RPMI8226 (cell line): ENCODE measurements around the gene SLC7A5.

Experiments used
- DNase-seq: peaks from one replicate; pipeline ENCODE4 v3.0.0-alpha.2; 2015

SLC7A5 gene

DNA sequence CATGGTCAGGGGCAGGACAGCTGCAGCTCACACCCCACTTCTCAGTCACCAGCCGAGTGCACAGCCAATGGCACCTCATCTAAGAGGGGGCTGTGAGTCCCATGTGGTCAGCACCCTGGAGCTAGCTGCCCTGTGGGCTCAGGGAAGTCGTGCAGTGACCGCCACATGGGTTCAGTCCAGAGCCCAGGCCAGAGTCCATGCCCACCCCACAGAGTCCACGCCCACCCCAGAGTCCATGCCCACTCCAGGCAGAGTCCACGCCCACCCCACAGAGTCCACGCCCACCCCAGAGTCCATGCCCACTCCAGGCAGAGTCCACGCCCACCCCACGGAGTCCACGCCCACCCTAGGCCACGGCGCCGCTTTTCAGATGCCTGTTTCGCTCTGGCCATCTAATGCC, 24.1 kb downstream of the SLC7A5 start:
- no peak for DNase-seq

- DNase-seq: no peak
Observed at GRCh38 chr16:87844809-87845208, 24.5 kb downstream of the SLC7A5 start.

GRCh38 chr16:87844120-87844733, 25.1 kb downstream of the SLC7A5 start:
- no peak for DNase-seq

DNA sequence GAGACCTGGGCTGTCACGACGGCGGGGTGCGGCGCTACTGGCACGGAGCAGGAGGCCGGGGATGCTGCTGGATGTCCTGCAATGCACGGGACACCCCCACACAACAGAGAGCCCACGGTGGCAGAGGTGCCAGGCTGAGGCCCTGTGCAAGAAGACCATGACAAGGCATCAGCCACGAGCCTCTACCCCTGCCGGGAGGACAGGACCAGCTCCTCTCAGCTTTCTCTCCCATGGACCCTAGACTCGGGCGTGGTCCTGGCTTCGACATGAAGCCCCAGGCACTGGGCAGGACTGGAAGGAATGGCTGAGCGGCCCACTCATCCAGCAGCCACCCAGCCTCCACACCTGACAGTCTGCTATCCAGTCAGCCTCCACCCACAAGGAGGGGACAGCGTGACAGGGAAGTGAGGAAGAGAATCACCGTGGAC, 25.6 kb downstream of the SLC7A5 start:
- DNase-seq: no peak

- no peak for DNase-seq
Observed at GRCh38 chr16:87842209-87842869, 27.0 kb downstream of the SLC7A5 start.

DNA sequence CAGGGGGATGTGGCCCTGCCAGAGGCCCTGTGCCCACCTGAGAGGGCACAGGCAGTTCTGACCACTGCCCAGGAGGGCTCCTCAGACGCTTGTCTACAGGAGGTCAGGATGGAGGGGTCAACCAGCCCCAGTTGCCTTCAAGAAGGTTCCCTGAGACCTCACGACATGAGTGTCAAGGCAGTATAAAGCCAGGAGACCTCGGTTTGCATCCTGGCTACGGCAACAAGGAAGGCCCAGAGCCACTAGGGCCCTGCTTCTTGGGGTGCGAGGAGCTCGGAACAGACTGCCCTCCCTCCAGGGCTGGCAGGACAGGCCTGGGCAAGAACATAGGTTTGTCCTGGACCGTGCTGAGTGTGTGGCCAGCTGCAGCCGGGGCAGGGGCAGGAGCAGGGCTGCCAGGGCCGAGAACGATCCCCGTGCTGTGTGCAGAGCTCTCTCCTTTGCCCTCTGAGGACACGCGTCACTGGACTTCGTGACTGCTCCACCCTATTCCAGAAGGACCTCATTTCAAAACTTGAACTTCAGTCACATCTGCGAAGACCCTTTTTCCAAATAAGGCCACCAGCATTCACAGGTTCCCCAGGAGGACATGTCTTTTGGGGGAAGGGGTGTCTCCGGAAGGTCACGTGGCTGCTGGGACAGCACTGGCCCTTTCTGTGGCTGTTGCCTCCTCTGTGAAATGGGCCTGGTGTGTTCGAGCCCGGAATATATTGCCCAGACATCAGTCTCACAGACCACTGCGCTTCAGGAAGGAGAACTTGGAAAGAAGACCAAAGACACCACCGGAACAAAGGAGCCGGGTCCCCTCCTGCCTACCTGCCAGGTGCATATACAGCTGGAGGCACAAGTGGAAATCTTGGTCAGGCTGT, 27.7 kb downstream of the SLC7A5 start:
- DNase-seq: no peak

- DNase-seq: no peak
Observed at GRCh38 chr16:87840271-87840978, 28.9 kb downstream of the SLC7A5 start.

DNA sequence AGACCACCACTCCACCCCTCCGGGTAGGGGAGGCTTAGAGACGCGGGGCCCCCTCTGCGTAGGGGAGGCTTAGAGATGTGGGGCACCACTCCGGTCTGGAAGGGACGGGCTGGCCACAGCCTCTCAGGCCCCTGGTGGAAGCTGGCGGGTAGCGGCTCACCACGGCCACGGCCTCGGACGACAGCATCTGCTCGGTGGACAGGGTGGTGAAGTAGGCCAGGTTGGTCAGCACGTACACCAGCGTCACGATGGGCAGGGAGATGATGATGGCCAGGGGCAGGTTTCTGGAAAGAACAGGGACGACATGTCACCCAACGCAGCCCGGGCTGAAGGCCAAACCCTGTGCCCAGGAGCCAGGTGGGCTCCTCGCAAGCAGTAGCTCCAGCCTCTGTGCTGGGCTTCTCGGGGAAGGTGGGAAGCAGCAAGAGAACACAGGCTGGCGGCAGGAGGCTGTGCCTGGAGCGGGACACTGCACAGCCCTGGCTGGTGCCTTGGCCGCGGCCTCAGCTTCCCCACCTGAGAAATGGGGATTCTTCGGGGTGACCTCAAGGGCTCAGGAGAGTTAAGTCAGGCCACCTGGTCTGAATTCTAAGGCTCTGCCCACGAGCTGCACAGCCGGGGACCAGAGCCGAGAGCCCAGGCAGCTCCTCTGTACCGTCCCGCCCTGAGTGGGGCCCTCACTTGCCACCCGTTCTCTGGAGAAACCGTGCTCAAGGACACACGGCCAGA, 29.6 kb downstream of the SLC7A5 start:
- no peak for DNase-seq

- DNase-seq: no peak
Observed at GRCh38 chr16:87838643-87839541, 30.4 kb downstream of the SLC7A5 start.

- no peak for DNase-seq
Observed at GRCh38 chr16:87837627-87838289, 31.5 kb downstream of the SLC7A5 start.

DNA sequence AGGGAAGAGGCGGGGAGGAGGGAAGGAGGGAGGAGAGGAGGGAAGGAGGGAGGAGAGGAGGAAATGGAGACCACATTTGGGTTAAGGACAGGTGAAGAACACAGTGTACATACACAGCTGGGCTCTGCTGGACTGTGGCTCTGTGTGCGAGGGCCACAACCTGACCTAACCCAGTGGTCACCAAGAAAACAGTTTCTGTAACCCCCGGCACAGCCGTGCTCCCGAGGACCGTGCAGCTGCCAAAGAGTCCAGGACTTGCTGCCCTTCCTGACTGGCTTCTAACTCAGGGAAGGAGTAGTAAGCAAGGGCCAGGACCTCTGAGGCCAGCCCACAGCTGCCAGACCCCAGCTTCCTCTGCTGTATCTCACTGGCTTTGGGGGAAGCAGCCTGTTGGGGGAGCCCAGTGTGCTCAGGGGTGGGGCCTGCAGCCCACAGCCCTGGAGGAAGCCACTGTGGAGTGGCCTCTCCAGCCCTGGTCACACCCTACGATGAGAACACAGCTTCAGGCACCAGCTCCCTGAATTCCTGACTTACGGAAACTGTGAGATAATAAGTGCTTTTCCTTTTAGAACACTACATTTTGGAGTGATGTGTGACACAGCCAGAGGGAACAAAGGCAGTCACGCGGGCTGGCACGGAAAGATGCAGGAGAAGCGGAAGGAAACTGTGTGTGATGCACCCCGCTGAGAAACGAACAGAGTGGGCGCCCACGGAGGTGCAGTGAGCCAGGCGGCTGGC, 32.3 kb downstream of the SLC7A5 start:
- no peak for DNase-seq

DNA sequence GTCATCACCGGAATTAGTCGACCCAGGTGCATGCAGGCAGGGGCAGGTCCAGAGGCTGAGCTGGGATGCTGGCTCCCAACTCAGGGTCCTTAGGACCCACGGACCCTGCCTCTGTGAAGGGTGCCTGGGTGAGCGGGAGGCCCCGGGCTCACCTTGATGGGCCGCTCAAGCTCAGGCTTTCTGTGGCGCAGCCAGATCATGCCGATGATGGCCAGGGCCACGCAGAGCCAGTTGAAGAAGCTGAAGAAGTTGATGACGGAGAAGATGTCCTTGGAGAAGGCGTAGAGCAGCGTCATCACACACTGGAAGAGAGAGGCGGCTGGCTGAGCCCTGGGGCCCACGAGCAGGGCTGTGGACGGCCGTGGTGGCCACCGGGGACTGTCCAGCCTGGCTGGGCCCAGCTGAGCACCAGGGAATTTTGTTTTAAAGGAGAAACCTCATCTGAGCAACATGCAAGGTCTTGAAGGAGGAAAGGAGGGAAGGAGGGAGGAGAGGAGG, 32.9 kb downstream of the SLC7A5 start:
- DNase-seq: no peak

DNA sequence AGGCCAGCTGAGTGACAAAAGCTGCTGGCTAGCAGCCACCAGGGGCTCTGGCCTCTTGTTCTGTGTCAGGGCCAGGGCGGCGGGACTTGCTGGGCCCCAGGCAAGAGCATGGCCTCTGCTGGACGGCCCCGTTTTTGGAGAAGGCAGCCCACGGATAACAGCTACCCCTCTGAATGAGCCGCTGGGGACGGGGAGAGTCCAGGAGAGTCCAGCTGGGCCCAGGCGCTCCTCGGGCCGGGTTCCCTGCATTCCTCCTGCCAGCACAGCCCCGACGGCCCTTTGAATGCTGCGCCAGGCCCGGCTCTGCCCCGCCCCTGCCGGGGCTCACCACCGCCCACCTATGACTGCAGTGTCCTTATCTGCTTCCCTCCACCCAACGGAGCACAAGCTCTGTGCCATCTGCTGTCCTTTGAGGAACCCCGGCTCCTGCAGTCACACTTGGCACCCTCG, 33.4 kb downstream of the SLC7A5 start:
- DNase-seq: no peak

- DNase-seq: no peak
Observed at GRCh38 chr16:87834668-87835473, 34.4 kb downstream of the SLC7A5 start.

- DNase-seq: no peak
Observed at GRCh38 chr16:87834005-87834667, 35.2 kb downstream of the SLC7A5 start.

GRCh38 chr16:87833548-87833947, 35.8 kb downstream of the SLC7A5 start:
- no peak for DNase-seq

- no peak for DNase-seq
Observed at GRCh38 chr16:87832741-87833502, 36.4 kb downstream of the SLC7A5 start.

GRCh38 chr16:87832137-87832527, 37.2 kb downstream of the SLC7A5 start:
- DNase-seq: no peak
